Loucy (cell line): Measurements from ENCODE around the gene GRIN3B.

ENCODE experiments used
- H2AFZ ChIP-seq: fragments of 200-600 bp; sonication (generic); 2 replicates; pipeline ENCODE4 v1.6.0; 2016; ENCODE audit warnings: antibody characterized with exemption, mild to moderate bottlenecking, low read length, moderate library complexity
- H3F3A ChIP-seq: fragments of 200-600 bp; 2 replicates; pipeline ENCODE4 v1.6.0; 2016; ENCODE audit warnings: antibody characterized with exemption, low read depth, mild to moderate bottlenecking
- H3K27me3 ChIP-seq: fragments of 200-600 bp; sonication (generic); 2 replicates; pipeline ENCODE4 v1.6.1; 2014; ENCODE audit warnings: low read length, mild to moderate bottlenecking; ENCODE audit not compliant: insufficient read depth, poor library complexity, severe bottlenecking
- H3K36me3 ChIP-seq: fragments of 200-600 bp; sonication (generic); 2 replicates; pipeline ENCODE4 v1.6.1; 2016; ENCODE audit warnings: low read length; ENCODE audit not compliant: insufficient read depth
- H3K4me1 ChIP-seq: fragments of 200-600 bp; sonication (generic); 2 replicates; pipeline ENCODE4 v1.5.1; 2014; ENCODE audit warnings: low read length, mild to moderate bottlenecking; ENCODE audit not compliant: insufficient read depth, poor library complexity, severe bottlenecking
- H3K4me2 ChIP-seq: fragments of 200-600 bp; sonication (generic); 2 replicates; pipeline ENCODE4 v1.6.0; 2014; ENCODE audit warnings: antibody characterized with exemption, low read length, low read depth, mild to moderate bottlenecking; ENCODE audit not compliant: poor library complexity, severe bottlenecking
- H3K4me3 ChIP-seq: fragments of 200-600 bp; sonication (generic); 2 replicates; pipeline ENCODE4 v1.5.1; 2014; ENCODE audit warnings: low read length, mild to moderate bottlenecking, mixed read lengths; ENCODE audit not compliant: poor library complexity, severe bottlenecking
- H3K79me2 ChIP-seq: fragments of 200-600 bp; sonication (generic); 2 replicates; pipeline ENCODE4 v1.6.1; 2014; ENCODE audit warnings: low read length; ENCODE audit not compliant: insufficient read depth
- H3K9ac ChIP-seq: fragments of 200-600 bp; sonication (generic); 2 replicates; pipeline ENCODE4 v1.6.0; 2014; ENCODE audit warnings: mild to moderate bottlenecking, low read depth, low read length, moderate library complexity; ENCODE audit not compliant: poor library complexity, severe bottlenecking
- H3K9me2 ChIP-seq: fragments of 200-600 bp; sonication (generic); replicated peaks from 2 replicates; pipeline ENCODE4 v1.6.1; 2016; ENCODE audit warnings: low read depth, low read length, mixed read lengths
- H3K9me3 ChIP-seq: fragments of 200-600 bp; sonication (generic); 2 replicates; pipeline ENCODE4 v1.6.1; 2014; ENCODE audit warnings: mild to moderate bottlenecking, antibody characterized with exemption, low read length, low read depth; ENCODE audit not compliant: insufficient read depth
- H4K20me1 ChIP-seq: fragments of 200-600 bp; sonication (generic); 2 replicates; pipeline ENCODE4 v1.6.0; 2014; ENCODE audit warnings: antibody characterized with exemption, low read length, mild to moderate bottlenecking; ENCODE audit not compliant: insufficient read depth, poor library complexity, severe bottlenecking
- CTCF ChIP-seq: fragments of 200-600 bp; sonication (generic); conservative IDR thresholded peaks from 2 replicates; pipeline ENCODE4 v1.5.1; 2014; ENCODE audit warnings: mild to moderate bottlenecking, antibody characterized with exemption, low read length
- EZH2phosphoT487 ChIP-seq: fragments of 200-600 bp; IDR thresholded peaks from 2 replicates; pipeline ENCODE4 v1.6.1; 2018; ENCODE audit warnings: antibody characterized with exemption, mild to moderate bottlenecking, moderate library complexity, borderline replicate concordance

GRIN3B gene

GRCh38 chr19:1037621-1038064 is 37.4 kb downstream of the GRIN3B start:
- H3K9ac ChIP-seq = peak overlapping the region; percentile 65
- H3K79me2 ChIP-seq = peaks cover 7% of the 10 kb centered on the region; the same call in 1 of the 2 replicates
- peaks cover 39% of the 10 kb centered on the region for H3K4me1 ChIP-seq
- peaks cover 10% of the 10 kb centered on the region for H4K20me1 ChIP-seq
- peaks cover 10% of the 10 kb centered on the region for H3F3A ChIP-seq
- H3K36me3 ChIP-seq = peaks cover 15% of the 10 kb centered on the region; the same call in 1 of the 2 replicates
- H3K4me2 ChIP-seq = peak overlapping the region; percentile 88
- no peak overlapping the region for H2AFZ ChIP-seq
- no peaks in the 10 kb centered on the region for H3K9me2 ChIP-seq
- no peaks in the 10 kb centered on the region for H3K27me3 ChIP-seq
- peak overlapping the region; percentile 83 for H3K4me3 ChIP-seq
- no peak for TF ChIP-seq CTCF
- TF ChIP-seq EZH2phosphoT487 = no peak
- no peaks in the 10 kb centered on the region for H3K9me3 ChIP-seq

GRCh38 chr19:1038978-1039645 is 38.9 kb downstream of the GRIN3B start:
- H2AFZ ChIP-seq = no peak overlapping the region
- H3K79me2 ChIP-seq = no peaks in the 10 kb centered on the region; the same call in 1 of the 2 replicates
- TF ChIP-seq EZH2phosphoT487 (no peak), CTCF (no peak)
- H3K9me2 ChIP-seq = no peaks in the 10 kb centered on the region
- peaks cover 39% of the 10 kb centered on the region for H3K4me1 ChIP-seq
- H3K27me3 ChIP-seq = no peaks in the 10 kb centered on the region
- H3K4me2 ChIP-seq = peak overlapping the region; percentile 88
- peaks cover 10% of the 10 kb centered on the region for H4K20me1 ChIP-seq
- H3K9ac ChIP-seq = peak overlapping the region; percentile 65
- H3K36me3 ChIP-seq = peaks cover 8% of the 10 kb centered on the region; the same call in 1 of the 2 replicates
- H3K9me3 ChIP-seq = no peaks in the 10 kb centered on the region
- H3F3A ChIP-seq = peaks cover 10% of the 10 kb centered on the region
- H3K4me3 ChIP-seq = peak overlapping the region; percentile 83

- no peaks in the 10 kb centered on the region for H3K9me2 ChIP-seq
- peak within 1 kb of the TSS; percentile 88 for H3K4me2 ChIP-seq
Measured at GRCh38 chr19:1039646-1040475, 39.6 kb downstream of the GRIN3B start, which contains the start of gene ABCA7. Gene ABCA7 (plus strand): TSS chr19:1040107. CDS start chr19:1041362, 1,255 bp downstream.

More at GRCh38 chr19:1039646-1040475, 39.6 kb downstream of the GRIN3B start, which contains the start of gene ABCA7:
- TF ChIP-seq CTCF (no peak), EZH2phosphoT487 (no peak)
- H3K9ac ChIP-seq = peak within 1 kb of the TSS; percentile 76
- peaks cover 8% of the 10 kb centered on the region; the same call in 1 of the 2 replicates for H3K36me3 ChIP-seq
- H3K9me3 ChIP-seq = no peaks in the 10 kb centered on the region
- H2AFZ ChIP-seq = peak within 1 kb of the TSS; percentile 59
- peaks cover 10% of the 10 kb centered on the region for H3F3A ChIP-seq
- H3K79me2 ChIP-seq = no peaks in the 10 kb centered on the region; the same call in 1 of the 2 replicates
- H3K4me3 ChIP-seq = peak within 1 kb of the TSS; percentile 83
- no peaks in the 10 kb centered on the region for H3K27me3 ChIP-seq
- peaks cover 10% of the 10 kb centered on the region for H4K20me1 ChIP-seq
- peaks cover 39% of the 10 kb centered on the region for H3K4me1 ChIP-seq
